HepG2 (cell line): ENCODE data around the gene SKI. TPM values are rescaled to one million over a fixed set of nuclear protein-coding genes. Genes with fewer than 3 reads are reported as not detected.

Experiments
- ATAC-seq: fragments of 200-7000 bp; cut with Tn5 transposase; 3 replicates; pipeline ENCODE4 v1.9.1; 2020; ENCODE audit warnings: mild to moderate bottlenecking, moderate library complexity
- BruUV-seq: library from RNA; stranded (reverse); fragments of 400-500 nt; replicated peaks from 2 replicates; lab custom pipeline; 2021; lab: Mats Ljungman, UMichigan
- CTCF ChIA-PET: fragments of 300-600 bp; formaldehyde crosslinking; extraction: SDS; loops from one replicate; lab custom pipeline; 2021; ENCODE audit warnings: low total read pairs, inconsistent platforms, low intra/inter-chr PET ratio; lab: Yijun Ruan, JAX
- POLR2A ChIA-PET: fragments of 350-600 bp; sonication (Branson Sonifier 250); formaldehyde crosslinking; loops from one replicate; lab custom pipeline; 2020; ENCODE audit warnings: antibody characterized with exemption, inconsistent platforms; lab: Yijun Ruan, JAX
- DNase-seq: peaks from one replicate; pipeline ENCODE4 v3.0.0-alpha.2; 2015; ENCODE audit warnings: low spot score
- FAIRE-seq: peaks from 3 replicates; lab custom pipeline; 2011; peaks lifted over from hg19 to GRCh38; lab: Jason Lieb, UNC
- H2AFZ ChIP-seq: one replicate; pipeline ENCODE4 v1.6.1; 2011; ENCODE audit warnings: low read length, inconsistent platforms
- H3K27ac ChIP-seq: fragments of 300-600 bp; 3 replicates; pipeline ENCODE4 v1.8.0; 2011; ENCODE audit warnings: mixed run types, mild to moderate bottlenecking, mixed read lengths, low read length, inconsistent platforms; ENCODE audit not compliant: insufficient read depth; ENCODE audit errors: extremely low read length
- H3K27me3 ChIP-seq, 2 experiments: fragments of 200-600 bp in 1 of 2; 2 replicates in 1 of 2; 3 replicates in 1 of 2; pipeline versions ENCODE4 v1.6.0 to v1.8.0; 2011; ENCODE audit warnings: low read length in 2 of 2, mild to moderate bottlenecking in 2 of 2, moderate library complexity in 2 of 2, inconsistent platforms in 1 of 2; ENCODE audit not compliant: insufficient read depth in 2 of 2, control insufficient read depth in 1 of 2
- H3K36me3 ChIP-seq, 2 experiments: fragments of 200-600 bp in 1 of 2; replicated peaks in 1 of 2; 2 replicates in 1 of 2; 3 replicates in 1 of 2; pipeline versions ENCODE4 v1.5.1 to v1.8.0; 2011; ENCODE audit warnings: low read length in 2 of 2, inconsistent platforms in 1 of 2; ENCODE audit not compliant: insufficient read depth in 2 of 2, control insufficient read depth in 1 of 2
- H3K4me1 ChIP-seq: 2 replicates; pipeline ENCODE4 v1.5.1; 2012; ENCODE audit warnings: low read length, inconsistent platforms; ENCODE audit not compliant: insufficient read depth
- H3K4me2 ChIP-seq: 2 replicates; pipeline ENCODE4 v1.6.0; 2011; ENCODE audit warnings: low read depth, low read length, inconsistent platforms
- H3K4me3 ChIP-seq, 3 experiments: fragments of 200-600 bp in 1 of 3; sonication (generic), shearing (Covaris generic) in 1 of 3; replicated peaks in 1 of 3; 2 replicates each; pipeline ENCODE4 v1.5.1; 2011 to 2016; ENCODE audit warnings: low read length in 3 of 3, inconsistent platforms in 2 of 3, low read depth in 2 of 3, mild to moderate bottlenecking in 2 of 3, control low read depth in 1 of 3, mixed read lengths in 1 of 3; ENCODE audit not compliant: insufficient read depth in 1 of 3
- H3K79me2 ChIP-seq: one replicate; pipeline ENCODE4 v1.6.1; 2011; ENCODE audit warnings: low read length, inconsistent platforms; ENCODE audit not compliant: insufficient read depth
- H3K9ac ChIP-seq: 2 replicates; pipeline ENCODE4 v1.6.0; 2011; ENCODE audit warnings: mild to moderate bottlenecking, low read depth, low read length, inconsistent platforms; ENCODE audit not compliant: insufficient read depth
- H3K9me3 ChIP-seq: 2 replicates; pipeline ENCODE4 v1.5.1; 2012; ENCODE audit warnings: mild to moderate bottlenecking, low read length
- H4K20me1 ChIP-seq: 2 replicates; pipeline ENCODE4 v1.6.0; 2011; ENCODE audit warnings: inconsistent platforms, mild to moderate bottlenecking, low read length, moderate library complexity; ENCODE audit not compliant: insufficient read depth
- RARA ChIP-seq: IDR thresholded peaks from 2 replicates; pipeline ENCODE4 v1.6.1; 2016; ENCODE audit warnings: missing genetic modification reagents, missing compliant biosample characterization
- TBP ChIP-seq: sonication (generic); formaldehyde crosslinking; IDR thresholded peaks from 2 replicates; pipeline ENCODE4 v1.5.0; 2020; ENCODE audit warnings: missing genetic modification reagents
- ZMYM3 ChIP-seq: sonication (generic); formaldehyde crosslinking; IDR thresholded peaks from 2 replicates; pipeline ENCODE4 v1.5.1; 2020; ENCODE audit warnings: mild to moderate bottlenecking, missing genetic modification reagents
- ZNF547 ChIP-seq: sonication (generic); formaldehyde crosslinking; IDR thresholded peaks from 2 replicates; pipeline ENCODE4 v1.5.1; 2020; ENCODE audit warnings: mild to moderate bottlenecking, missing genetic modification reagents
- ZNF629 ChIP-seq: sonication (generic); formaldehyde crosslinking; conservative IDR thresholded peaks from 2 replicates; pipeline ENCODE4 v1.5.0; 2020; ENCODE audit warnings: missing genetic modification reagents
- ZSCAN30 ChIP-seq: sonication (generic); formaldehyde crosslinking; IDR thresholded peaks from 2 replicates; pipeline ENCODE4 v1.5.0; 2020; ENCODE audit warnings: mild to moderate bottlenecking, missing genetic modification reagents
- WGBS: methylation state at CpG from one replicate; pipeline ENCODE4 v1.1.6; 2017; ENCODE audit warnings: low lambda C conversion rate; 5-methylcytosine and 5-hydroxymethylcytosine counted together
- in situ Hi-C: cut with HindIII; loops from 2 replicates; pipeline ENCODE4 v1.10.0; 2017; ENCODE audit warnings: low pct_unique_long_range_greater_than_20kb; ENCODE audit not compliant: extremely low pct_ligation_motif_present
- intact Hi-C: fragments of 100-400 bp; cut with micrococcal nuclease; formaldehyde crosslinking; loops from one replicate; pipeline ENCODE4 v1.10.0; 2022; ENCODE audit not compliant: unreplicated experiment
- polyA plus RNA-seq, 8 experiments: library from polyadenylated mRNA; depleted of rRNA in 3 of 8; stranded (reverse) in 7 of 8; unstranded in 1 of 8; fragments of >200 nt; fragmentation: Illumina TruSeq in 4 of 8; extraction: Trizol in 4 of 8; gene quantifications; 2 replicates each; pipeline versions ENCODE4 v1.2.1 to v1.2.3, GENCODE V29; 2011 to 2016; ENCODE audit warnings: low read depth in 4 of 8, missing spikeins in 1 of 8, mixed read lengths in 1 of 8; ENCODE audit not compliant: insufficient read depth in 1 of 8
- total RNA-seq, 5 experiments: library from RNA; depleted of rRNA; stranded (reverse); fragments of >200 nt; fragmentation: Illumina TruSeq; extraction: Trizol; gene quantifications; 2 replicates each; pipeline ENCODE4 v1.2.3, GENCODE V29; 2016; ENCODE audit warnings: low read depth in 1 of 5
- TF ChIP-seq, protein P1 (sequence below): sonication (generic); formaldehyde crosslinking; IDR thresholded peaks from 2 replicates; pipeline ENCODE4 v1.5.1; 2020; ENCODE audit warnings: mild to moderate bottlenecking, missing genetic modification reagents, moderate library complexity
- TF ChIP-seq, protein P2 (sequence below): sonication (generic); formaldehyde crosslinking; IDR thresholded peaks from 2 replicates; pipeline ENCODE4 v1.9.0; 2021; ENCODE audit warnings: mild to moderate bottlenecking, missing genetic modification reagents
- TF ChIP-seq, protein P3 (sequence below): sonication (generic); formaldehyde crosslinking; IDR thresholded peaks from 2 replicates; pipeline ENCODE4 v1.4.0; 2020; ENCODE audit warnings: mild to moderate bottlenecking, missing genetic modification reagents

The SKI gene
- total and polyA plus RNA-seq, 2 of the 13 experiments (the other 11 are each of a cell fraction or from before 2014, with no cell fraction given) = 4.7 to 6.9 TPM

DNA sequence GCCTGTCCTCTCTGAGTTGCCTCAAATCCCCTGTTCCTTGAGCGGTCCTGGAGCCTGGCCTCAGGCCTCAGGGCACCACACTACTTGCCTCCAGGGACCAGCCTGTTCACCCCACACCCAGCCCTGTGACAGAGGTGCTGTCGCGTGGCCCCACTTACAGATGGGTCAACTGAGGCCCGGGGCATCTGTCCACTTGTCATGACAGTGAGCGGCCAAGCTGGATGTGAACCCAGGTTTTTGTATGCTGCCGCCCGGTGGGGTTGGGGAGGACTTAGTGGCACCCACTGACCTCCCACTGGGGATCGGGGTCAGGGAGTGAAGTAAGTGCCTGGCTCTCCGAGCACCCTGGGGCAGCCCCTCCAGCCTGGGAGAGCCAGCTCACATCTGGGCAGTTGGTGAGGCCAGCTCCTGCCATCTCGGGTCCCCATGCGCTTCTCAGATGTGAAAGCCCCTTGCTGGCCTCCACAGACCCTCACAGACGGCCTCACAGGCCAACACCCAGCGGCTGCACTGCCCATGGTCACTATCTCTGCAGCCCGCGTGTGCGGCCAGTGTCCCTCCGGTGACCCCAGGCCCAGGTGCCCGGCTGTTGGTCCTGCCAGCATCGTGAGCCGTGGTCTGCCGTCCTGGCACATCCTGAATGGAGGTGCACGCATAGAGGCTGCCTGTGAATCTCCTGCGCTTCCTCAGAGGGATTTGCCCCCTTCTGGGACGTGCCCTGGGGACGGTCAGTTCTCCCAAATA is 24.3 kb upstream of the SKI start:
- peaks cover 0 to 20% of the 10 kb centered on the region in 2 experiments; a peak in 4 of 5 replicates for H3K27me3 ChIP-seq
- BruUV-seq = no TSS peak
- WGBS = 0% methylated on average over 2 of the region's 25 CpGs
- no peak for FAIRE-seq
- CTCF ChIA-PET = no interaction called here
- POLR2A ChIA-PET = interaction anchor here (1.0 to 8.5 kb wide), 5 partner anchors 9 to 188 kb away, joined by 4 to 178 read pairs (median 5); partner anchors contain the start of genes FAAP20, MORN1, RER1 and SKI
- H3K4me3 ChIP-seq = peak overlapping the region; percentile 54 to 83 (median 60); a peak in 5 of 6 replicates
- in situ Hi-C loops = no loop called here
- H2AFZ ChIP-seq = no peak overlapping the region
- ATAC-seq = no peak; the same call in 2 of the 3 replicates
- peak overlapping the region; percentile 90 for H3K4me2 ChIP-seq
- intact Hi-C loops = no loop called here
- H3K27ac ChIP-seq = no peak overlapping the region
- no peak for DNase-seq
- H3K4me1 ChIP-seq = peaks cover 84% of the 10 kb centered on the region
- H3K9me3 ChIP-seq = no peaks in the 10 kb centered on the region
- no peaks in the 10 kb centered on the region for H3K79me2 ChIP-seq
- H3K36me3 ChIP-seq = no peaks in the 10 kb centered on the region
- no peaks in the 10 kb centered on the region for H4K20me1 ChIP-seq
- H3K9ac ChIP-seq = peak overlapping the region; percentile 69
- TF ChIP-seq TBP (CRISPR knock-in tag) (no peak), RARA (CRISPR knock-in tag) (peak; percentile 43; the same call in 1 of the 2 replicates), ZSCAN30 (CRISPR knock-in tag) (no peak), ZNF629 (CRISPR knock-in tag) (peak; percentile 82), ZMYM3 (0 out of 2 replicates have a peak, but pooled peaks have one; percentile 35), ZNF547 (CRISPR knock-in tag) (peak; percentile 65; the same call in 1 of the 2 replicates)
- TF ChIP-seq, protein P1, sequence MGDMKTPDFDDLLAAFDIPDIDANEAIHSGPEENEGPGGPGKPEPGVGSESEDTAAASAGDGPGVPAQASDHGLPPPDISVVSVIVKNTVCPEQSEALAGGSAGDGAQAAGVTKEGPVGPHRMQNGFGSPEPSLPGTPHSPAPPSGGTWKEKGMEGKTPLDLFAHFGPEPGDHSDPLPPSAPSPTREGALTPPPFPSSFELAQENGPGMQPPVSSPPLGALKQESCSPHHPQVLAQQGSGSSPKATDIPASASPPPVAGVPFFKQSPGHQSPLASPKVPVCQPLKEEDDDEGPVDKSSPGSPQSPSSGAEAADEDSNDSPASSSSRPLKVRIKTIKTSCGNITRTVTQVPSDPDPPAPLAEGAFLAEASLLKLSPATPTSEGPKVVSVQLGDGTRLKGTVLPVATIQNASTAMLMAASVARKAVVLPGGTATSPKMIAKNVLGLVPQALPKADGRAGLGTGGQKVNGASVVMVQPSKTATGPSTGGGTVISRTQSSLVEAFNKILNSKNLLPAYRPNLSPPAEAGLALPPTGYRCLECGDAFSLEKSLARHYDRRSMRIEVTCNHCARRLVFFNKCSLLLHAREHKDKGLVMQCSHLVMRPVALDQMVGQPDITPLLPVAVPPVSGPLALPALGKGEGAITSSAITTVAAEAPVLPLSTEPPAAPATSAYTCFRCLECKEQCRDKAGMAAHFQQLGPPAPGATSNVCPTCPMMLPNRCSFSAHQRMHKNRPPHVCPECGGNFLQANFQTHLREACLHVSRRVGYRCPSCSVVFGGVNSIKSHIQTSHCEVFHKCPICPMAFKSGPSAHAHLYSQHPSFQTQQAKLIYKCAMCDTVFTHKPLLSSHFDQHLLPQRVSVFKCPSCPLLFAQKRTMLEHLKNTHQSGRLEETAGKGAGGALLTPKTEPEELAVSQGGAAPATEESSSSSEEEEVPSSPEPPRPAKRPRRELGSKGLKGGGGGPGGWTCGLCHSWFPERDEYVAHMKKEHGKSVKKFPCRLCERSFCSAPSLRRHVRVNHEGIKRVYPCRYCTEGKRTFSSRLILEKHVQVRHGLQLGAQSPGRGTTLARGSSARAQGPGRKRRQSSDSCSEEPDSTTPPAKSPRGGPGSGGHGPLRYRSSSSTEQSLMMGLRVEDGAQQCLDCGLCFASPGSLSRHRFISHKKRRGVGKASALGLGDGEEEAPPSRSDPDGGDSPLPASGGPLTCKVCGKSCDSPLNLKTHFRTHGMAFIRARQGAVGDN (CRISPR knock-in tag) = no peak; the same call in 1 of the 2 replicates
- TF ChIP-seq, protein P2, sequence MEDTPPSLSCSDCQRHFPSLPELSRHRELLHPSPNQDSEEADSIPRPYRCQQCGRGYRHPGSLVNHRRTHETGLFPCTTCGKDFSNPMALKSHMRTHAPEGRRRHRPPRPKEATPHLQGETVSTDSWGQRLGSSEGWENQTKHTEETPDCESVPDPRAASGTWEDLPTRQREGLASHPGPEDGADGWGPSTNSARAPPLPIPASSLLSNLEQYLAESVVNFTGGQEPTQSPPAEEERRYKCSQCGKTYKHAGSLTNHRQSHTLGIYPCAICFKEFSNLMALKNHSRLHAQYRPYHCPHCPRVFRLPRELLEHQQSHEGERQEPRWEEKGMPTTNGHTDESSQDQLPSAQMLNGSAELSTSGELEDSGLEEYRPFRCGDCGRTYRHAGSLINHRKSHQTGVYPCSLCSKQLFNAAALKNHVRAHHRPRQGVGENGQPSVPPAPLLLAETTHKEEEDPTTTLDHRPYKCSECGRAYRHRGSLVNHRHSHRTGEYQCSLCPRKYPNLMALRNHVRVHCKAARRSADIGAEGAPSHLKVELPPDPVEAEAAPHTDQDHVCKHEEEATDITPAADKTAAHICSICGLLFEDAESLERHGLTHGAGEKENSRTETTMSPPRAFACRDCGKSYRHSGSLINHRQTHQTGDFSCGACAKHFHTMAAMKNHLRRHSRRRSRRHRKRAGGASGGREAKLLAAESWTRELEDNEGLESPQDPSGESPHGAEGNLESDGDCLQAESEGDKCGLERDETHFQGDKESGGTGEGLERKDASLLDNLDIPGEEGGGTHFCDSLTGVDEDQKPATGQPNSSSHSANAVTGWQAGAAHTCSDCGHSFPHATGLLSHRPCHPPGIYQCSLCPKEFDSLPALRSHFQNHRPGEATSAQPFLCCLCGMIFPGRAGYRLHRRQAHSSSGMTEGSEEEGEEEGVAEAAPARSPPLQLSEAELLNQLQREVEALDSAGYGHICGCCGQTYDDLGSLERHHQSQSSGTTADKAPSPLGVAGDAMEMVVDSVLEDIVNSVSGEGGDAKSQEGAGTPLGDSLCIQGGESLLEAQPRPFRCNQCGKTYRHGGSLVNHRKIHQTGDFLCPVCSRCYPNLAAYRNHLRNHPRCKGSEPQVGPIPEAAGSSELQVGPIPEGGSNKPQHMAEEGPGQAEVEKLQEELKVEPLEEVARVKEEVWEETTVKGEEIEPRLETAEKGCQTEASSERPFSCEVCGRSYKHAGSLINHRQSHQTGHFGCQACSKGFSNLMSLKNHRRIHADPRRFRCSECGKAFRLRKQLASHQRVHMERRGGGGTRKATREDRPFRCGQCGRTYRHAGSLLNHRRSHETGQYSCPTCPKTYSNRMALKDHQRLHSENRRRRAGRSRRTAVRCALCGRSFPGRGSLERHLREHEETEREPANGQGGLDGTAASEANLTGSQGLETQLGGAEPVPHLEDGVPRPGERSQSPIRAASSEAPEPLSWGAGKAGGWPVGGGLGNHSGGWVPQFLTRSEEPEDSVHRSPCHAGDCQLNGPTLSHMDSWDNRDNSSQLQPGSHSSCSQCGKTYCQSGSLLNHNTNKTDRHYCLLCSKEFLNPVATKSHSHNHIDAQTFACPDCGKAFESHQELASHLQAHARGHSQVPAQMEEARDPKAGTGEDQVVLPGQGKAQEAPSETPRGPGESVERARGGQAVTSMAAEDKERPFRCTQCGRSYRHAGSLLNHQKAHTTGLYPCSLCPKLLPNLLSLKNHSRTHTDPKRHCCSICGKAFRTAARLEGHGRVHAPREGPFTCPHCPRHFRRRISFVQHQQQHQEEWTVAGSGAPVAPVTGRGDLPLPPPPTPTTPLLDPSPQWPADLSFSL (CRISPR knock-in tag) = 0 out of 2 replicates have a peak, but pooled peaks have one; percentile 20
- TF ChIP-seq, protein P3, sequence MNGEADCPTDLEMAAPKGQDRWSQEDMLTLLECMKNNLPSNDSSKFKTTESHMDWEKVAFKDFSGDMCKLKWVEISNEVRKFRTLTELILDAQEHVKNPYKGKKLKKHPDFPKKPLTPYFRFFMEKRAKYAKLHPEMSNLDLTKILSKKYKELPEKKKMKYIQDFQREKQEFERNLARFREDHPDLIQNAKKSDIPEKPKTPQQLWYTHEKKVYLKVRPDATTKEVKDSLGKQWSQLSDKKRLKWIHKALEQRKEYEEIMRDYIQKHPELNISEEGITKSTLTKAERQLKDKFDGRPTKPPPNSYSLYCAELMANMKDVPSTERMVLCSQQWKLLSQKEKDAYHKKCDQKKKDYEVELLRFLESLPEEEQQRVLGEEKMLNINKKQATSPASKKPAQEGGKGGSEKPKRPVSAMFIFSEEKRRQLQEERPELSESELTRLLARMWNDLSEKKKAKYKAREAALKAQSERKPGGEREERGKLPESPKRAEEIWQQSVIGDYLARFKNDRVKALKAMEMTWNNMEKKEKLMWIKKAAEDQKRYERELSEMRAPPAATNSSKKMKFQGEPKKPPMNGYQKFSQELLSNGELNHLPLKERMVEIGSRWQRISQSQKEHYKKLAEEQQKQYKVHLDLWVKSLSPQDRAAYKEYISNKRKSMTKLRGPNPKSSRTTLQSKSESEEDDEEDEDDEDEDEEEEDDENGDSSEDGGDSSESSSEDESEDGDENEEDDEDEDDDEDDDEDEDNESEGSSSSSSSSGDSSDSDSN (CRISPR knock-in tag) = peak; percentile 20; the same call in 1 of the 2 replicates
